ENCODE measurements around the gene SLC26A3.

DNA sequence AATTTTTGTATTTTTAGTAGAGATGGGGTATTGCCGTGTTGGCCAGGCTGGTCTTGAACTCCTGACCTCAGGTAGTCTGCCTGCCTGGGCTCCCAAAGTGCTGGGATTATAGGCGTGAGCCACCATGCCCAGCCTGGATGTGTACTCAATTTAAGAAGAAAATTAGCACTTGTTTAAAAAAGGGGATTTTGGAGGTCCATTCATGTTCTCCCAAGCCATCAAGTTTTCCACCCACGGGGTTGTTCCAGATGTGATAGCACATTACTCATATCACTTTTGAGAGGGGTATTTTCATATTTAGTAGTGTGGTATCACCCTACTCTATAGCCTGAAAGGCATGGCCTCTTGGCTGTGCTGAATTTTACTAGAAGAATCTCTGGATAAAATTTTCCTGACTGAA, 10.5 kb upstream of the SLC26A3 start:
- TF ChIP-seq CTCF (conservative IDR thresholded peaks at IDR 0.05 in 1 of 2, IDR thresholded peaks at IDR 0.05 in 1 of 2; ENCODE audit: low read depth in 1 of 2, low read length in 2 of 2) (no peak), EZH2 (IDR thresholded peaks at IDR 0.05; ENCODE audit: low read length, missing control alignments) (no peak)
